GM21390 (cell line): ENCODE results near the gene GEN1.

Experiments
- ATAC-seq: cut with Tn5 transposase; IDR thresholded peaks from one replicate; pipeline ENCODE4 v1.9.1; 2021; ENCODE audit not compliant: unreplicated experiment

GEN1 gene

GRCh38 chr2:17752246-17752645 is 1.7 kb upstream of the GEN1 start:
- ATAC-seq = peak; percentile 20

GRCh38 chr2:17752892-17753802 is 791 bp upstream of the GEN1 start:
- peak; percentile 29 for ATAC-seq

- no peak for ATAC-seq
Observed at GRCh38 chr2:17754773-17755425, 961 bp downstream of the GEN1 start.

- no peak for ATAC-seq
Observed at GRCh38 chr2:17756668-17757067, 2.7 kb downstream of the GEN1 start.

GRCh38 chr2:17757321-17757720 is 3.4 kb downstream of the GEN1 start:
- no peak for ATAC-seq

- no peak for ATAC-seq
Observed at GRCh38 chr2:17758118-17758517, 4.2 kb downstream of the GEN1 start.

- no peak for ATAC-seq
Observed at GRCh38 chr2:17759805-17760204, 5.9 kb downstream of the GEN1 start.

GRCh38 chr2:17762451-17762850 is 8.5 kb downstream of the GEN1 start:
- no peak for ATAC-seq

- ATAC-seq = no peak
Observed at GRCh38 chr2:17763641-17764333, 9.8 kb downstream of the GEN1 start.

- ATAC-seq = no peak
Observed at GRCh38 chr2:17765398-17765797, 11.5 kb downstream of the GEN1 start.

GRCh38 chr2:17768894-17769293 is 15.0 kb downstream of the GEN1 start:
- ATAC-seq = no peak

GRCh38 chr2:17771956-17772355 is 18.0 kb downstream of the GEN1 start:
- no peak for ATAC-seq

- no peak for ATAC-seq
Observed at GRCh38 chr2:17772532-17772931, 18.6 kb downstream of the GEN1 start.

- no peak for ATAC-seq
Observed at GRCh38 chr2:17780546-17780945, 26.6 kb downstream of the GEN1 start.

GRCh38 chr2:17781482-17781881 is 27.5 kb downstream of the GEN1 start:
- no peak for ATAC-seq

GRCh38 chr2:17786727-17787126 is 32.8 kb downstream of the GEN1 start:
- ATAC-seq = no peak

GRCh38 chr2:17788773-17789172 is 34.8 kb downstream of the GEN1 start:
- ATAC-seq = no peak

- no peak for ATAC-seq
Observed at GRCh38 chr2:17790536-17790935, 36.6 kb downstream of the GEN1 start.

GRCh38 chr2:17791121-17791816 is 37.3 kb downstream of the GEN1 start:
- ATAC-seq = no peak

- no peak for ATAC-seq
Observed at GRCh38 chr2:17791817-17792130, 37.8 kb downstream of the GEN1 start.

- no peak for ATAC-seq
Observed at GRCh38 chr2:17792515-17792914, 38.6 kb downstream of the GEN1 start.
